HG03354 (cell line): Measurements from ENCODE around the gene SMCO4.
"Not testable (repeated sequence)": the region's sequence is repeated elsewhere in the genome, so short reads cannot be mapped to it uniquely, and the experiment has no call there.

Experiments used
- ATAC-seq: cut with Tn5 transposase; IDR thresholded peaks from one replicate; pipeline ENCODE4 v1.9.1; 2021; ENCODE audit warnings: mild to moderate bottlenecking; ENCODE audit not compliant: unreplicated experiment, poor library complexity, severe bottlenecking

The SMCO4 gene

GRCh38 chr11:93482556-93482955 is 60.6 kb downstream of the SMCO4 start:
- no peak for ATAC-seq

GRCh38 chr11:93481696-93482095 is 61.5 kb downstream of the SMCO4 start:
- no peak for ATAC-seq

- ATAC-seq = no peak
These were observed 61.9 kb downstream of the SMCO4 start for GRCh38 chr11:93481279-93481678.

- no peak for ATAC-seq
These were observed 62.4 kb downstream of the SMCO4 start for GRCh38 chr11:93480756-93481155.

- ATAC-seq = no peak
These were observed 62.9 kb downstream of the SMCO4 start for GRCh38 chr11:93480256-93480655.

- no peak for ATAC-seq
These were observed 64.3 kb downstream of the SMCO4 start for GRCh38 chr11:93478841-93479240.

GRCh38 chr11:93477684-93478234 is 65.4 kb downstream of the SMCO4 start:
- ATAC-seq = no peak

GRCh38 chr11:93476796-93477195 is 66.4 kb downstream of the SMCO4 start:
- no peak for ATAC-seq

- ATAC-seq = no peak
These were observed 69.1 kb downstream of the SMCO4 start for GRCh38 chr11:93474123-93474522.

- ATAC-seq = no peak
These were observed 74.9 kb downstream of the SMCO4 start for GRCh38 chr11:93468290-93468689.

GRCh38 chr11:93467054-93467453 is 76.1 kb downstream of the SMCO4 start:
- ATAC-seq = no peak

- no peak for ATAC-seq
These were observed 78.2 kb downstream of the SMCO4 start for GRCh38 chr11:93464927-93465540.

- not testable (repeated sequence) for ATAC-seq
These were observed 79.5 kb downstream of the SMCO4 start for GRCh38 chr11:93463666-93464065.

- ATAC-seq = no peak
These were observed 84.9 kb downstream of the SMCO4 start for GRCh38 chr11:93458286-93458685.

GRCh38 chr11:93444617-93445073 is 98.5 kb downstream of the SMCO4 start:
- ATAC-seq = no peak

GRCh38 chr11:93443232-93443631 is 100.0 kb downstream of the SMCO4 start:
- ATAC-seq = not testable (repeated sequence)

- ATAC-seq = no peak
These were observed 110.9 kb downstream of the SMCO4 start for GRCh38 chr11:93432247-93432646.
